GM12878 (cell line): ENCODE measurements around the gene C20orf144. TPM values are rescaled to one million over a fixed set of nuclear protein-coding genes. Genes with fewer than 3 reads are reported as not detected.

Source experiments
- BACH1 ChIP-seq: fragments of 450-650 bp; IDR thresholded peaks from 2 replicates; pipeline ENCODE4 v1.6.1; 2017; ENCODE audit warnings: mild to moderate bottlenecking, borderline replicate concordance
- BCL3 ChIP-seq: IDR thresholded peaks from 2 replicates; pipeline ENCODE4 v1.6.1; 2011; ENCODE audit warnings: borderline replicate concordance, low read depth, mild to moderate bottlenecking, moderate library complexity, low read length; ENCODE audit not compliant: insufficient read depth, poor library complexity, severe bottlenecking
- CBX5 ChIP-seq: sonication (generic); IDR thresholded peaks from 2 replicates; pipeline ENCODE4 v1.6.1; 2016; ENCODE audit warnings: low read depth, moderate library complexity, mild to moderate bottlenecking, inconsistent platforms
- LARP7 ChIP-seq: fragments of 450-650 bp; IDR thresholded peaks from 2 replicates; pipeline ENCODE4 v1.6.1; 2017; ENCODE audit warnings: mild to moderate bottlenecking
- NKRF ChIP-seq: fragments of 450-650 bp; conservative IDR thresholded peaks from 2 replicates; pipeline ENCODE4 v1.6.1; 2017; ENCODE audit warnings: mild to moderate bottlenecking, moderate library complexity
- NR2C1 ChIP-seq: fragments of 450-650 bp; IDR thresholded peaks from 2 replicates; pipeline ENCODE4 v1.6.1; 2017; ENCODE audit warnings: antibody characterized with exemption, mild to moderate bottlenecking, moderate library complexity
- POLR2A ChIP-seq: IDR thresholded peaks from 2 replicates; pipeline ENCODE4 v1.6.1; 2011; ENCODE audit warnings: low read depth, mild to moderate bottlenecking, low read length
- RUNX3 ChIP-seq: IDR thresholded peaks from 2 replicates; pipeline ENCODE4 v1.6.1; 2012; ENCODE audit warnings: low read length, inconsistent platforms
- TARDBP ChIP-seq: IDR thresholded peaks from 2 replicates; pipeline ENCODE4 v1.6.1; 2016; ENCODE audit warnings: borderline replicate concordance
- ZBTB11 ChIP-seq: fragments of 450-650 bp; formaldehyde crosslinking; IDR thresholded peaks from 2 replicates; pipeline ENCODE4 v1.5.0; 2022; ENCODE audit warnings: mild to moderate bottlenecking, missing genetic modification characterization
- ZNF687 ChIP-seq: fragments of 450-650 bp; IDR thresholded peaks from 2 replicates; pipeline ENCODE4 v1.6.1; 2017; ENCODE audit warnings: mild to moderate bottlenecking, moderate library complexity
- polyA plus RNA-seq, 11 experiments: library from polyadenylated mRNA; depleted of rRNA in 4 of 11; unstranded in 6 of 11; stranded (reverse) in 5 of 11; fragments of >200 nt; fragmentation: Nextera tagmentation in 4 of 11; fragmentation: Illumina TruSeq in 1 of 11; extraction: Ambion mirVana in 4 of 11; extraction: Trizol in 1 of 11; gene quantifications; 1 replicate in 1 of 11; 2 replicates in 10 of 11; pipeline versions ENCODE4 v1.2.1 to v1.2.3, GENCODE V29; 2011 to 2016; ENCODE audit warnings: inconsistent platforms in 2 of 11, missing spikeins in 2 of 11, low read depth in 1 of 11
- total RNA-seq, 4 experiments: library from RNA; depleted of rRNA in 3 of 4; stranded (reverse); fragments of >200 nt in 3 of 4; fragmentation: Illumina TruSeq in 1 of 4; extraction: Trizol in 1 of 4; gene quantifications; 2 replicates each; pipeline versions ENCODE4 v1.2.1 to v1.2.3, GENCODE V29; 2013 to 2021

C20orf144 gene
- total and polyA plus RNA-seq, 10 of the 15 experiments (the other 5 are each of a cell fraction or from before 2014, with no cell fraction given), result 0.04 to 0.62 (median 0.23) TPM; not detected in 2

GRCh38 chr20:33674294-33675135, 12.4 kb downstream of the C20orf144 start, which contains the start of gene NECAB3 (continued):
- 0 out of 2 replicates have a peak, but pooled peaks have one; percentile 45 for TF ChIP-seq NKRF
- TF ChIP-seq RUNX3, result peak; percentile 29; the same call in 1 of the 2 replicates
- no peak for TF ChIP-seq ZBTB11 (CRISPR knock-in tag)
- TF ChIP-seq BCL3, result peak; percentile 82
- TF ChIP-seq TARDBP, result peak; percentile 27; the same call in 1 of the 2 replicates
- peak; percentile 67 for TF ChIP-seq BACH1
- TF ChIP-seq LARP7, result 0 out of 2 replicates have a peak, but pooled peaks have one; percentile 32
- peak; percentile 56 for TF ChIP-seq POLR2A
- no peak for TF ChIP-seq CBX5
- peak; percentile 14; the same call in 1 of the 2 replicates for TF ChIP-seq NR2C1
- 0 out of 2 replicates have a peak, but pooled peaks have one; percentile 53 for TF ChIP-seq ZNF687
